Measurements from ENCODE around the gene KANK3.
"Not testable (repeated sequence)": the region's sequence is repeated elsewhere in the genome, so short reads cannot be mapped to it uniquely, and the experiment has no call there.

Gene KANK3

DNA sequence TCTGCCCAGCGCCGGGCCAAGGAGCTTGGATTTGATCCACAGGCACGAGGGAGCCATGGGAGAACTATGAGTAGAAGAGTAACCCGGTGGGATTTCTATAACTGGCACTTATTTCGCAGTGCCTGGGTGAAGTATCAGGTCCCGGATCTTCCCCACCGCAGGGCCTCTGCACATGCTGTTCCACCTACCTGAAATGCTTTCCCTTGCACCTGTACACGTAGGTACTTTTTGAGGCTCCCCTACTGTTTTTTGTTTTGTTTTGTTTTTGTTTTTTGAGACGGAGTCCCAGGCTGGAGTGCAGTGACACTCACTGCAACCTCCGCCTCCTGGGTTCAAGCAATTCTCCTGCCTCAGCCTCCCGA is 402 bp upstream of the KANK3 start:
- H3K4me3 ChIP-seq (ENCODE audit: low read depth, low read length): peak overlapping the region; percentile 41
- H3K4me1 ChIP-seq: peaks cover 4% of the 10 kb centered on the region
- H2AFZ ChIP-seq: peak overlapping the region; percentile 80
- no peak overlapping the region for H3K9ac ChIP-seq
- H3K4me2 ChIP-seq (ENCODE audit: low read length): peak overlapping the region; percentile 69
- no peak for TF ChIP-seq CTCF (IDR thresholded peaks at IDR 0.05)
- H3K27ac ChIP-seq: no peak overlapping the region
- H3K79me2 ChIP-seq: no peaks in the 10 kb centered on the region
- H3K9me3 ChIP-seq (ENCODE audit: control insufficient read depth, low read length): no peaks in the 10 kb centered on the region
- H3K27me3 ChIP-seq (ENCODE audit: control insufficient read depth, insufficient read depth, low read length): no peaks in the 10 kb centered on the region
- no peaks in the 10 kb centered on the region for H3K36me3 ChIP-seq (ENCODE audit: control insufficient read depth, insufficient read depth, low read length)

GRCh38 chr19:8342316-8342683 is 762 bp downstream of the KANK3 start:
- no peak overlapping the region for H3K9ac ChIP-seq
- H2AFZ ChIP-seq: no peak overlapping the region
- peak overlapping the region; percentile 35 for H3K4me2 ChIP-seq (ENCODE audit: low read length)
- H3K27ac ChIP-seq: peak overlapping the region; percentile 85
- H3K36me3 ChIP-seq (ENCODE audit: control insufficient read depth, insufficient read depth, low read length): no peaks in the 10 kb centered on the region
- H3K9me3 ChIP-seq (ENCODE audit: control insufficient read depth, low read length): no peaks in the 10 kb centered on the region
- no peaks in the 10 kb centered on the region for H3K27me3 ChIP-seq (ENCODE audit: control insufficient read depth, insufficient read depth, low read length)
- H3K4me3 ChIP-seq (ENCODE audit: low read depth, low read length): peak overlapping the region; percentile 42
- peaks cover 4% of the 10 kb centered on the region for H3K4me1 ChIP-seq
- TF ChIP-seq CTCF (IDR thresholded peaks at IDR 0.05): no peak
- H3K79me2 ChIP-seq: no peaks in the 10 kb centered on the region

- not testable (repeated sequence) for H3K9me3 ChIP-seq (ENCODE audit: control insufficient read depth, low read length); H3K4me3 ChIP-seq (ENCODE audit: low read depth, low read length); H3K36me3 ChIP-seq (ENCODE audit: control insufficient read depth, insufficient read depth, low read length); H2AFZ ChIP-seq; H3K27me3 ChIP-seq (ENCODE audit: control insufficient read depth, insufficient read depth, low read length); H3K4me2 ChIP-seq (ENCODE audit: low read length); H3K9ac ChIP-seq; H3K79me2 ChIP-seq; H3K4me1 ChIP-seq
- H3K27ac ChIP-seq: peak overlapping the region; percentile 85
Measured at GRCh38 chr19:8341504-8341903, 1.6 kb downstream of the KANK3 start.

GRCh38 chr19:8340341-8341096 is 2.5 kb downstream of the KANK3 start:
- H3K9ac ChIP-seq: no peak overlapping the region
- peaks cover 4% of the 10 kb centered on the region for H3K4me1 ChIP-seq
- no peak overlapping the region for H3K4me2 ChIP-seq (ENCODE audit: low read length)
- H3K27me3 ChIP-seq (ENCODE audit: control insufficient read depth, insufficient read depth, low read length): no peaks in the 10 kb centered on the region
- no peaks in the 10 kb centered on the region for H3K79me2 ChIP-seq
- H3K9me3 ChIP-seq (ENCODE audit: control insufficient read depth, low read length): no peaks in the 10 kb centered on the region
- peak overlapping the region; percentile 85 for H3K27ac ChIP-seq
- H3K4me3 ChIP-seq (ENCODE audit: low read depth, low read length): no peak overlapping the region
- H3K36me3 ChIP-seq (ENCODE audit: control insufficient read depth, insufficient read depth, low read length): no peaks in the 10 kb centered on the region
- no peak overlapping the region for H2AFZ ChIP-seq
- TF ChIP-seq CTCF (IDR thresholded peaks at IDR 0.05): no peak

GRCh38 chr19:8338835-8339234 is 4.2 kb downstream of the KANK3 start:
- H3K36me3 ChIP-seq (ENCODE audit: control insufficient read depth, insufficient read depth, low read length): no peaks in the 10 kb centered on the region
- H3K9ac ChIP-seq: no peak overlapping the region
- H3K4me1 ChIP-seq: peaks cover 4% of the 10 kb centered on the region
- no peaks in the 10 kb centered on the region for H3K9me3 ChIP-seq (ENCODE audit: control insufficient read depth, low read length)
- H3K27me3 ChIP-seq (ENCODE audit: control insufficient read depth, insufficient read depth, low read length): no peaks in the 10 kb centered on the region
- no peak overlapping the region for H3K4me3 ChIP-seq (ENCODE audit: low read depth, low read length)
- no peaks in the 10 kb centered on the region for H3K79me2 ChIP-seq
- H3K27ac ChIP-seq: no peak overlapping the region
- H2AFZ ChIP-seq: no peak overlapping the region
- no peak overlapping the region for H3K4me2 ChIP-seq (ENCODE audit: low read length)
- TF ChIP-seq CTCF (IDR thresholded peaks at IDR 0.05): no peak

Data from parathyroid adenoma (tissue), 2 donors.